DOHH2 (cell line): ENCODE measurements around the gene SLC26A2.
"Not testable (repeated sequence)": the region's sequence is repeated elsewhere in the genome, so short reads cannot be mapped to it uniquely, and the experiment has no call there.

ENCODE experiments used
- H3F3A ChIP-seq: fragments of 200-600 bp; sonication (generic), shearing (Covaris generic); 2 replicates; pipeline ENCODE4 v1.6.0; 2016; ENCODE audit warnings: antibody characterized with exemption, mild to moderate bottlenecking; ENCODE audit not compliant: control insufficient read depth, insufficient read depth
- H3K27ac ChIP-seq: fragments of 200-600 bp; sonication (generic); 2 replicates; pipeline ENCODE4 v1.5.1; 2014; ENCODE audit warnings: low read depth, mild to moderate bottlenecking, low read length, moderate library complexity
- H3K27me3 ChIP-seq: fragments of 200-600 bp; sonication (generic); 2 replicates; pipeline ENCODE4 v1.6.1; 2014; ENCODE audit warnings: mild to moderate bottlenecking, low read length, mixed read lengths; ENCODE audit not compliant: control insufficient read depth
- H3K36me3 ChIP-seq: fragments of 200-600 bp; sonication (generic); 2 replicates; pipeline ENCODE4 v1.6.1; 2014; ENCODE audit warnings: mild to moderate bottlenecking, low read length, moderate library complexity, mixed read lengths; ENCODE audit not compliant: control insufficient read depth
- H3K4me1 ChIP-seq: fragments of 200-600 bp; sonication (generic); 2 replicates; pipeline ENCODE4 v1.6.1; 2014; ENCODE audit warnings: mild to moderate bottlenecking, low read length, mixed read lengths; ENCODE audit not compliant: control insufficient read depth
- H3K4me2 ChIP-seq: fragments of 200-600 bp; sonication (generic); 2 replicates; pipeline ENCODE4 v1.6.0; 2014; ENCODE audit warnings: mild to moderate bottlenecking, low read length, moderate library complexity
- H3K4me3 ChIP-seq: fragments of 200-600 bp; sonication (generic); 2 replicates; pipeline ENCODE4 v1.5.1; 2014; ENCODE audit warnings: mild to moderate bottlenecking, low read length, mixed read lengths
- H3K79me2 ChIP-seq: fragments of 200-600 bp; sonication (generic); 2 replicates; pipeline ENCODE4 v1.6.1; 2014; ENCODE audit warnings: mild to moderate bottlenecking, low read length, mixed read lengths; ENCODE audit not compliant: control insufficient read depth
- H3K9me2 ChIP-seq: fragments of 200-600 bp; sonication (generic); replicated peaks from 2 replicates; pipeline ENCODE4 v1.6.1; 2014; ENCODE audit warnings: mild to moderate bottlenecking, low read length, mixed read lengths; ENCODE audit not compliant: control insufficient read depth
- H3K9me3 ChIP-seq: fragments of 200-600 bp; sonication (generic); 2 replicates; pipeline ENCODE4 v1.6.1; 2014; ENCODE audit warnings: antibody characterized with exemption, low read length, mixed read lengths; ENCODE audit not compliant: control insufficient read depth, insufficient read depth
- H4K20me1 ChIP-seq: fragments of 200-600 bp; sonication (generic); 2 replicates; pipeline ENCODE4 v1.6.0; 2014; ENCODE audit warnings: low read depth, mild to moderate bottlenecking, antibody characterized with exemption, low read length, moderate library complexity; ENCODE audit not compliant: control insufficient read depth, insufficient read depth
- EZH2phosphoT487 ChIP-seq: fragments of 200-600 bp; sonication (generic); IDR thresholded peaks from 2 replicates; pipeline ENCODE4 v1.6.1; 2017; ENCODE audit warnings: borderline replicate concordance, mild to moderate bottlenecking, antibody characterized with exemption, low read length, moderate library complexity, mixed read lengths
- TF ChIP-seq, protein P1 (sequence below): fragments of 200-600 bp; sonication (generic); IDR thresholded peaks from one replicate; pipeline ENCODE4 v1.5.1; 2014; ENCODE audit warnings: antibody characterized with exemption, mild to moderate bottlenecking, low read depth, low read length; ENCODE audit not compliant: poor library complexity, severe bottlenecking

The SLC26A2 gene

DNA sequence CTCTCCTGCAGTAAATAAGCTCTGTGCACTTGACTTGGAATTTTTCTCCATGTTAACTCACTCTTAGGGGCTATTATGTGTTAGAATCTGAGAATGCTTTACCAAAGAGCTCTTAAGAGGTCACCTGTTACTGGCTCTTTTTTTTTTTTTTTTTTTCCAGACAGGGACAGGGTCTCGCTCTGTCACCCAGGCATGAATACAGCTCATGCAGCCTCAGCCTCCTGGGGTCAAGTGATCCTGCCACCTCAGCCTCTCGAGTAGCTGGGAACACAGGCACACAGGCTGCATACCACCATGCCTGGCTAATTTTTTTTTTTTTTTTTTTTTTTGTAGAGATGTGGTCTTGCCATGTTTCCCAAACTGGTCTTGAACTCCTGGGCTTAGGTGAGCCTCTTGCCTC is 62.1 kb downstream of the SLC26A2 start:
- no peaks in the 10 kb centered on the region for H3K9me3 ChIP-seq
- TF ChIP-seq EZH2phosphoT487: no peak
- TF ChIP-seq, protein P1, sequence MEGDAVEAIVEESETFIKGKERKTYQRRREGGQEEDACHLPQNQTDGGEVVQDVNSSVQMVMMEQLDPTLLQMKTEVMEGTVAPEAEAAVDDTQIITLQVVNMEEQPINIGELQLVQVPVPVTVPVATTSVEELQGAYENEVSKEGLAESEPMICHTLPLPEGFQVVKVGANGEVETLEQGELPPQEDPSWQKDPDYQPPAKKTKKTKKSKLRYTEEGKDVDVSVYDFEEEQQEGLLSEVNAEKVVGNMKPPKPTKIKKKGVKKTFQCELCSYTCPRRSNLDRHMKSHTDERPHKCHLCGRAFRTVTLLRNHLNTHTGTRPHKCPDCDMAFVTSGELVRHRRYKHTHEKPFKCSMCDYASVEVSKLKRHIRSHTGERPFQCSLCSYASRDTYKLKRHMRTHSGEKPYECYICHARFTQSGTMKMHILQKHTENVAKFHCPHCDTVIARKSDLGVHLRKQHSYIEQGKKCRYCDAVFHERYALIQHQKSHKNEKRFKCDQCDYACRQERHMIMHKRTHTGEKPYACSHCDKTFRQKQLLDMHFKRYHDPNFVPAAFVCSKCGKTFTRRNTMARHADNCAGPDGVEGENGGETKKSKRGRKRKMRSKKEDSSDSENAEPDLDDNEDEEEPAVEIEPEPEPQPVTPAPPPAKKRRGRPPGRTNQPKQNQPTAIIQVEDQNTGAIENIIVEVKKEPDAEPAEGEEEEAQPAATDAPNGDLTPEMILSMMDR: no peak
- no peaks in the 10 kb centered on the region for H3K79me2 ChIP-seq
- H3K36me3 ChIP-seq: peaks cover 94% of the 10 kb centered on the region
- H3K9me2 ChIP-seq: no peaks in the 10 kb centered on the region
- no peaks in the 10 kb centered on the region for H3K27me3 ChIP-seq
- H3K4me2 ChIP-seq: no peak overlapping the region
- no peaks in the 10 kb centered on the region for H4K20me1 ChIP-seq
- no peak overlapping the region for H3K4me3 ChIP-seq
- H3K4me1 ChIP-seq: no peaks in the 10 kb centered on the region
- H3K27ac ChIP-seq: no peak overlapping the region
- no peaks in the 10 kb centered on the region for H3F3A ChIP-seq

DNA sequence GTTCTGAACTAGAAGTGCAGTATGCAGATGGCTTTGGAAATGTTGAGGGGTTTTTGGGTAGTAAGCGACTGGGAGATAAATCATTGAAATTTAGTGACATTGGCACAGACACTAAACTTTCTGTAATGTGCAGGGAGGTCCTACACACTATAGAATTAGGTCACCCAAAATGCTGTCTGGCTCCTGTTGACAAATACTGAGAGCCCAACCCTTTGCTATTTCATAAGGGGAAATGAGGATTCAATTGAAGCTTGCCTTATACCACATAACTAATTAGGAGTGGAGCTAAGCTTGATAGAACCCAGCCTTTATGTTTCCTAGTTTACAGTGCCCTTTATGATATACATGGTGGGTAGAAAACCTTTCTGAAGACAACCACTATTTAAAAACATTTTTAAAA is 62.6 kb downstream of the SLC26A2 start:
- Histone ChIP-seq H3K4me3 (no peak overlapping the region), H3F3A (no peaks in the 10 kb centered on the region), H4K20me1 (no peaks in the 10 kb centered on the region), H3K79me2 (no peaks in the 10 kb centered on the region), H3K27me3 (no peaks in the 10 kb centered on the region), H3K9me2 (no peaks in the 10 kb centered on the region), H3K36me3 (peaks cover 93% of the 10 kb centered on the region), H3K4me1 (no peaks in the 10 kb centered on the region), H3K4me2 (no peak overlapping the region), H3K27ac (no peak overlapping the region), H3K9me3 (no peaks in the 10 kb centered on the region)
- no peak for TF ChIP-seq EZH2phosphoT487

DNA sequence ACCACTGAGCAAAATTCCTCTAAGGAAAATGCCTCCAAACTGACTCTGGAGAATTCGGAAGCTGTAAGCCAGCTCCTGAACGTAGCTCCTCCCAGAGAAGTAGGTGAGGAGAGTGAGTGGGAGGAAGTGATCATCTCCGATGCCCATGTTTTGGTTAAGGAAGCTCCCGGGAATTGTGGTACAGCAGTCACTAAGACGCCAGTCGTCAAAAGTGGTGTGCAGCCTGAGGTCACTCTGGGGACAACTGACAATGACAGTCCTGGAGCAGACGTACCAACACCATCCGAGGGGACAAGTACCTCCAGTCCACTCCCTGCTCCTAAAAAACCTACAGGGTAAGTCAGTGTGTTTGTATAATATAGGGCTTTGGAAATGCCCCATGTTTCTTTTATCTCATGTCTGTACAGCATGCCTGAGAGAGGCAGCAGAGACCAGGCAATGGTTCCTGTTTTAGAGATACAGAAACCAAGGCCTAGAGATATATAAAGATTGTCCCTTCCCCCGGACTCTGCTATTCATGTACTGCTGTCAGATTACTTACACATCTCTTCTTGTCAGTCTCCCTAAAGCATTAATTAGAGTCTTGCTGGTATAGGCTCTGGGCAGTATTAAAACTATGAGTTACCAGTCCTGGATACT is 63.9 kb downstream of the SLC26A2 start:
- H3K27ac ChIP-seq: no peak overlapping the region
- no peaks in the 10 kb centered on the region for H3K79me2 ChIP-seq
- no peak overlapping the region for H3K4me2 ChIP-seq
- H3K36me3 ChIP-seq: peaks cover 88% of the 10 kb centered on the region
- H3K27me3 ChIP-seq: no peaks in the 10 kb centered on the region
- H3K9me2 ChIP-seq: no peaks in the 10 kb centered on the region
- no peaks in the 10 kb centered on the region for H3K9me3 ChIP-seq
- no peaks in the 10 kb centered on the region for H3K4me1 ChIP-seq
- no peak for TF ChIP-seq EZH2phosphoT487
- TF ChIP-seq, protein P1: no peak
- H4K20me1 ChIP-seq: no peaks in the 10 kb centered on the region
- H3F3A ChIP-seq: no peaks in the 10 kb centered on the region
- H3K4me3 ChIP-seq: no peak overlapping the region

DNA sequence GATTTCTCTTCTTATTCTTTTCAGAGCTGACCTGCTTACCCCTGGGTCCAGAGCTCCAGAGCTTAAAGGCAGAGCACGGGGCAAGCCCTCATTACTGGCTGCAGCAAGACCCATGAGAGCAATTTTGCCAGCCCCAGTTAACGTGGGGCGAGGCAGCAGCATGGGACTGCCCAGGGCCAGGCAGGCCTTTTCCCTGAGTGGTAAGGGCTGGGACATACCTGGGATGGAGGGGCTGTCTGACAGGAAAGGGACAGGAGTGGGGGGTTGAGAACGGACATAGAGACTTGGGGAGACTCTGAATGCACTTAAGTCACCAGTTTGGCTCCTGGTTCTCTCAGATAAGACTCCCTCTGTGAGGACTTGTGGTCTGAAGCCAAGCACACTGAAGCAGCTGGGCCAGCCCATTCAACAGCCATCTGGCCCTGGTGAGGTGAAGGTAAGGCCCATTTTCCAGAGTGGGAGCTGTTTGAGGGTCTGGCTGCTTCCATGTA is 66.2 kb downstream of the SLC26A2 start:
- no peak for TF ChIP-seq EZH2phosphoT487
- TF ChIP-seq, protein P1: no peak
- Histone ChIP-seq H3K79me2 (no peaks in the 10 kb centered on the region), H3K27me3 (no peaks in the 10 kb centered on the region), H3K9me2 (no peaks in the 10 kb centered on the region), H3K4me2 (no peak overlapping the region), H3K9me3 (no peaks in the 10 kb centered on the region), H3K4me1 (no peaks in the 10 kb centered on the region), H3K4me3 (no peak overlapping the region), H3K27ac (no peak overlapping the region), H3K36me3 (peaks cover 86% of the 10 kb centered on the region), H3F3A (no peaks in the 10 kb centered on the region), H4K20me1 (no peaks in the 10 kb centered on the region)

DNA sequence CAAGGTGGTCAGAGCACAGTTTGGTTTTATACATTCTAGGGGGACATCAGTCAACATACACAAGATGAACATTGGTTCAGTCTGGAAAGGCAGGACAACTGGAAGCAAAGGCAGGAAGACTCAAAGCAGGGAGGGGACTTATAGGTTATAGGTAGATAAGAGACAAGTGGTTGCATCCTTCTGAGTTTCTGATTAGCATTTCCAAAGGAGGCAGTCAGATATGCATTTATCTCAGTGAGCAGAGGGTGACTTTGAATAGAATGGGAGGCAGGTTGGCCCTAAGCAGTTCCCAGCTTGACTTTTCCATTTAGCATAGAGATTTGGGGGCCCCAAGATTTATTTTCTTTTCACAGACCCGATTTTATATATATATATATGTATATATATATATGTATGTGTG is 67.5 kb downstream of the SLC26A2 start:
- H3K4me2 ChIP-seq, H3K4me3 ChIP-seq, H3K27me3 ChIP-seq, H4K20me1 ChIP-seq, H3K4me1 ChIP-seq, H3F3A ChIP-seq, H3K79me2 ChIP-seq, H3K9me2 ChIP-seq, H3K27ac ChIP-seq, H3K9me3 ChIP-seq: not testable (repeated sequence)
- peaks cover 87% of the 10 kb centered on the region for H3K36me3 ChIP-seq
